Upper lobe of left lung (tissue), 4 donors: Measurements from ENCODE around the gene PTPRK.

Source experiments
- CTCF ChIP-seq, 6 experiments: fragments of 450-650 bp in 4 of 6; fragments of 200-600 bp in 2 of 6; sonication (generic) in 2 of 6; IDR thresholded peaks; one replicate each; pipeline ENCODE4 v1.5.1; 2016 to 2019; ENCODE audit warnings: antibody characterized with exemption in 6 of 6
- EP300 ChIP-seq, 4 donors: sonication (generic); formaldehyde crosslinking; IDR thresholded peaks; one replicate each; pipeline ENCODE4 v1.5.1; 2017; ENCODE audit warnings: antibody characterized with exemption in 4 of 4, control low read depth in 2 of 4
- POLR2A ChIP-seq, 4 donors: fragments of 450-650 bp; IDR thresholded peaks; one replicate each; pipeline ENCODE4 v1.5.1; 2016 to 2017; ENCODE audit warnings: antibody characterized with exemption in 4 of 4, mild to moderate bottlenecking in 2 of 4
- POLR2AphosphoS5 ChIP-seq, 2 donors: sonication (generic); formaldehyde crosslinking; IDR thresholded peaks; one replicate each; pipeline ENCODE4 v1.5.1; 2017; ENCODE audit warnings: antibody characterized with exemption in 2 of 2

- TF ChIP-seq CTCF (IDR thresholded peaks at IDR 0.05) = no peak
- TF ChIP-seq POLR2A (IDR thresholded peaks at IDR 0.05) = no peak
- TF ChIP-seq POLR2AphosphoS5 (IDR thresholded peaks at IDR 0.05) = no peak
- no peak for TF ChIP-seq EP300 (IDR thresholded peaks at IDR 0.05)
These were observed 569.1 kb downstream of the PTPRK start for GRCh38 chr6:127951172-127951917.
